H1 (cell line): ENCODE data around the gene FLOT1. TPM values are rescaled to one million over a fixed set of nuclear protein-coding genes. Genes with fewer than 3 reads are reported as not detected.

Experiments used
- ASH2L ChIP-seq: fragments of 200-600, 300-600 bp; sonication (generic); IDR thresholded peaks from one replicate; pipeline ENCODE4 v1.7.1; 2017; ENCODE audit warnings: low read length
- CBX8 ChIP-seq: fragments of 300-800, 300-1000 bp; sonication (generic); IDR thresholded peaks from 2 replicates; pipeline ENCODE4 v1.7.1; 2016; ENCODE audit warnings: low read depth, low read length, borderline replicate concordance
- CEBPB ChIP-seq: IDR thresholded peaks from 2 replicates; pipeline ENCODE4 v1.6.1; 2012; ENCODE audit warnings: low read depth, low read length
- CTBP2 ChIP-seq: IDR thresholded peaks from 2 replicates; pipeline ENCODE4 v1.7.0; 2011; ENCODE audit warnings: borderline replicate concordance, mild to moderate bottlenecking, moderate library complexity, mixed read lengths, low read length; ENCODE audit not compliant: insufficient read depth, insufficient read length
- JUND ChIP-seq: IDR thresholded peaks from 2 replicates; pipeline ENCODE4 v1.6.1; 2011; ENCODE audit warnings: mild to moderate bottlenecking, improper control_type of control experiment, low read length
- POLR2AphosphoS5 ChIP-seq: IDR thresholded peaks from 2 replicates; pipeline ENCODE4 v1.6.1; 2011; ENCODE audit warnings: low read depth, low read length
- RFX5 ChIP-seq: IDR thresholded peaks from 2 replicates; pipeline ENCODE4 v1.6.1; 2011; ENCODE audit warnings: low read depth, low read length, improper control_type of control experiment, borderline replicate concordance
- SP1 ChIP-seq: IDR thresholded peaks from 2 replicates; pipeline ENCODE4 v1.6.1; 2011; ENCODE audit warnings: low read depth, low read length
- TEAD4 ChIP-seq: IDR thresholded peaks from 2 replicates; pipeline ENCODE4 v1.6.1; 2012; ENCODE audit warnings: low read depth, low read length, inconsistent platforms, mixed read lengths
- polyA plus RNA-seq, 7 experiments: library from polyadenylated mRNA; depleted of rRNA in 3 of 7; stranded (reverse) in 5 of 7; unstranded in 2 of 7; fragments of >200 nt in 5 of 7; fragments of 200-250 nt in 2 of 7; gene quantifications; 1 replicate in 5 of 7; 2 replicates in 1 of 7; 4 replicates in 1 of 7; pipeline versions ENCODE4 v1.2.1 to v1.2.3, GENCODE V29; 2011 to 2013; ENCODE audit warnings: missing spikeins in 2 of 7, mixed read lengths in 2 of 7
- total RNA-seq: library from RNA; stranded (reverse); fragmentation: NEBNext Ultra II Directional; extraction: Animal tissue kit (Norgen Biotek cat#: 25700); gene quantifications from 2 replicates; pipeline ENCODE4 v1.2.1, GENCODE V29; 2021
- TF ChIP-seq, protein P1 (sequence below): IDR thresholded peaks from 2 replicates; pipeline ENCODE4 v1.6.1; 2012; ENCODE audit warnings: inconsistent platforms

FLOT1 gene
- total and polyA plus RNA-seq, 2 of the 8 experiments (the other 6 are each of a cell fraction or from before 2014, with no cell fraction given) = 87.5 to 88.1 TPM

GRCh38 chr6:30769088-30769852 is 26.8 kb upstream of the FLOT1 start (continued):
- peak; percentile 9; the same call in 1 of the 2 replicates for TF ChIP-seq POLR2AphosphoS5
- TF ChIP-seq CTBP2 = no peak
- 0 out of 2 replicates have a peak, but pooled peaks have one; percentile 53 for TF ChIP-seq SP1
- TF ChIP-seq TEAD4 = 0 out of 2 replicates have a peak, but pooled peaks have one; percentile 45
- no peak for TF ChIP-seq CBX8
- TF ChIP-seq, protein P1, sequence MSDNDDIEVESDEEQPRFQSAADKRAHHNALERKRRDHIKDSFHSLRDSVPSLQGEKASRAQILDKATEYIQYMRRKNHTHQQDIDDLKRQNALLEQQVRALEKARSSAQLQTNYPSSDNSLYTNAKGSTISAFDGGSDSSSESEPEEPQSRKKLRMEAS = 0 out of 2 replicates have a peak, but pooled peaks have one; percentile 22
- no peak for TF ChIP-seq CEBPB
- peak; percentile 90 for TF ChIP-seq JUND
- peak; percentile 17 for TF ChIP-seq ASH2L
- TF ChIP-seq RFX5 = no peak
